WTC11 (cell line): ENCODE measurements around the gene RS1. TPM values are rescaled to one million over a fixed set of nuclear protein-coding genes. Genes with fewer than 3 reads are reported as not detected.

ENCODE experiments used
- total RNA-seq: library from RNA; stranded (reverse); gene quantifications from 3 replicates; pipeline ENCODE4 v1.2.3, GENCODE V29; 2021

The RS1 gene
- total RNA-seq, 1 experiment from 2014 or later: not detected

Other genes with a start within 250 kb of the RS1 start
- 13.0 to 13.6 TPM (median 13.3 TPM) in 3 replicates for gene CDKL5, start 246.5 kb downstream of the RS1 start, total RNA-seq
- gene PPEF1, start 35.5 kb upstream of the RS1 start, total RNA-seq: 0.31 to 1.2 TPM (median 0.94 TPM) in 3 replicates